NT2/D1 (cell line): ENCODE data around the gene C1GALT1.

Source experiments
- SUZ12 ChIP-seq: IDR thresholded peaks from 2 replicates; pipeline ENCODE4 v1.6.1; 2011; ENCODE audit not compliant: insufficient read length, insufficient read depth; ENCODE audit errors: extremely low read depth
- YY1 ChIP-seq: IDR thresholded peaks from 2 replicates; pipeline ENCODE4 v1.6.1; 2011; ENCODE audit not compliant: insufficient read length, insufficient read depth
- ZNF274 ChIP-seq: IDR thresholded peaks from 2 replicates; pipeline ENCODE4 v1.6.1; 2011; ENCODE audit warnings: mild to moderate bottlenecking, low read depth, low read length

- no peak for TF ChIP-seq ZNF274
- no peak for TF ChIP-seq YY1
- no peak for TF ChIP-seq SUZ12
These were observed 5.3 kb upstream of the C1GALT1 start for GRCh38 chr7:7177044-7177517.
